Caki2 (cell line): ENCODE results near the gene KRTAP23-1. TPM values are rescaled to one million over a fixed set of nuclear protein-coding genes. Genes with fewer than 3 reads are reported as not detected.
A peak's percentile ranks its signal among the peaks of the same experiment; 100 is the strongest.

Experiments
- DNase-seq: peaks from one replicate; pipeline ENCODE4 v3.0.0-alpha.2; 2015; ENCODE audit warnings: low read depth
- in situ Hi-C: cut with HindIII; loops from 2 replicates; pipeline ENCODE4 v1.10.0; 2016; ENCODE audit warnings: low sequenced_read_pairs, low pct_unique_long_range_greater_than_20kb, mixed read lengths
- total RNA-seq: library from RNA; depleted of rRNA; stranded (reverse); fragments of >200 nt; shearing (Covaris generic); gene quantifications from 2 replicates; pipeline ENCODE4 v1.2.3, GENCODE V29; 2014; ENCODE audit warnings: low replicate concordance; rRNA removed

The KRTAP23-1 gene, protein sequence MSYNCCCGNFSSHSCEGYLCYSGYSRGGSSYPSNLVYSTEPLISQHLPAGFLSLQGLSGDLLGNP
- not detected in 2 replicates for total RNA-seq

GRCh38 chr21:30348506-30348905, at the start of gene KRTAP23-1:
Gene KRTAP23-1 (minus strand): TSS chr21:30348606. CDS start chr21:30348606, 0 bp downstream.
- no peak for DNase-seq
- in situ Hi-C loops = no loop called here

DNA sequence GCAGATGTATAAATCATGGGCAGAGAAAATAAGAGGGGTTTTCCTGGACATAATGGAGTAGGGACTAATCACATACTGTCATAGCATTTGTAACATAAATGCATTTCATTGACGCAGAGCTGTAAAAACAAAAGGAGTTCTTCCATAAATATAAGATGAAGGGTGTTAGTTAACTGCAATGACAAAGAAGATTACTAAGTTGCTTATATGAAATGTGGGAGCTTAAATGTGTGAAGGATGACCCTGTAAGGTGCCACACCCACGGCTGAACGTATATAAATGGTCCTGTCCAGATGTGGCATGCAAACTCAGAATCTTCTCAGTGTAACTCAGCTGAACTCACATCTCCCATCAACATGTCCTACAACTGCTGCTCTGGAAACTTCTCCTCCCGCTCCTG, 47.3 kb upstream of the KRTAP23-1 start, which contains the start of gene KRTAP13-1:
KRTAP13-1 (plus strand) TSS at position 301 of the 400 bp plus-strand sequence; CDS start at position 357, 56 bp downstream.
- no peak for DNase-seq

DNA sequence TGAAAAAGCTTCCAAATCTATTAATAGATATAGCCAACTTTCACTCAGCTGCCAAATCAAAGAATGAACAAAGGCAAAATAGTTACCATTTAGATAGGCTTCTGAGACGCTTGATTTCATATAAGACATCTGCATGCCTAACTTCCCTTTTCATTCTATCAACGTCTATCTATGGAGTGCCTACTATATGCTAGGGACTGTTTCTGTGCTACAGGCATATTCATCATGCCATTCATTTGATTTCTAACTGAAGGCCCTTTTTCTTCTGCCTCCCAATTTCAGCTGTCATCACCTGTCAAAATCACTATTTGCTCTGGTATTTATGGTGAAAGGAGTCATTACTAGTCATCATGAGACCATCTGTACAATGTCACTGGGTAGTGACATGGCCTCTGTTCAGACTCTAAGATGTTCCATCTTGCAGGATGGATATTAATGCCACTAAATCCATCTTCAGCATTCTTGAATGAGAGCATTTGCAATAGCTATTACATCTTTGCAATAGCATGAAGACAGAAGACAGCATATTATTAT, 43.2 kb upstream of the KRTAP23-1 start:
- in situ Hi-C loops = no loop called here
- no peak for DNase-seq

More for the DNA sequence above, 47.3 kb upstream of the KRTAP23-1 start, which contains the start of gene KRTAP13-1:
- in situ Hi-C loops = no loop called here

DNA sequence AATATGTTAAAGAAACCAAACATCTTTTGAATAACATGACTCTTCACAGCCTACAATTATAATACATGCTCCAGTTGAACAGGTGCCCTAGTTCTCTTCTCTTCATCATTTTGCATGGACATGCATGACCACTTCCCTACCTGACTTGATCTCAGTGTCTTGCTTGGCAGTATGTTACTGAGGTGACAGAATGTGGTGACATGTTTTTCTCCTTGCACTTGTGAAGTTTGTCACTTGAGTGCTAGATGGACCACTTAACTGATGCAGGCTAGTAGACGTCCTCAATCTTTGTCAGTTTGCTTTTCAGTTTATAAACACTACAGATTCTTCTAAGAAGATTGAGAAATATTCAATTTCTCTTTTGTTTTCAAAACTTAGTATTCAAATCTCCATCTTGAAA, 33.8 kb upstream of the KRTAP23-1 start:
- in situ Hi-C loops = no loop called here
- no peak for DNase-seq

- in situ Hi-C loops = no loop called here
Observed at GRCh38 chr21:30372139-30372770, 23.8 kb upstream of the KRTAP23-1 start, which contains the start of gene KRTAP13-2. Gene KRTAP13-2 (minus strand): TSS chr21:30372271. CDS start chr21:30372213, 58 bp downstream.

GRCh38 chr21:30355906-30356305, 7.5 kb upstream of the KRTAP23-1 start:
- DNase-seq = no peak
- in situ Hi-C loops = no loop called here

More at GRCh38 chr21:30372139-30372770, 23.8 kb upstream of the KRTAP23-1 start, which contains the start of gene KRTAP13-2:
- no peak for DNase-seq

DNA sequence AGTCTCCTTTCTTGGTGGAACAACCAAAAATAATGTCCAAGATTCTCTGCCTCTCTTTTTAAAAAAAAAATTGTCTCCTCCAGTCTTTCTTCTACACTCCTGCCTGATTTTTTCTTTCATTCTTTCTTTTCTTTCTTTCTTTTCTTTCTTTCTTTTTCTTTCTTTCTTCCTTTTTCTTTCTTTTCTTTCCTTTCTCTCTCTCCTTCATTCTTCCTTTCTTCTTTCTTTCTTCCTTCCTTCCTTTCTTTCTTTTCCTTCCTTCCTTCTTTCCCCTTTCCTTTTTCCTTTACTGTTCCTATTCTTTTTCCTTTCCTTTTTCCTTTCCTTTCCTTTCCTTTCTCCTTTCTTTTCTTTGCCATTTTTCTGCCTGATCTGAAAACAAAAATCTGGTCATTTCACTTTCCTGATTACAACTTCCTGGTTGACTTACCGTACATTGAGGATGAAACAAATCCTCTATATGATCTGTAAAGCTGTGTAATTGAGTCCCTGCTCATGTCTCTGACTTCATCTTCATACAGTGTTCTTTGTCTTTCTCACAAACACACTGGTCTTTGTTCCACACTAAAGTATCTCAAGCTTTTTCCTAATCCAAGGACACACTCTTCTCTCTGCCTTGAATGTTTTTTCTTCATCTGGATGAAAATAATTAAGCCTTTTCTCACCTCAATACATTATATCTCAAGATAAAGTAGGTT, 6.1 kb upstream of the KRTAP23-1 start:
- DNase-seq = no peak
- in situ Hi-C loops = no loop called here

DNA sequence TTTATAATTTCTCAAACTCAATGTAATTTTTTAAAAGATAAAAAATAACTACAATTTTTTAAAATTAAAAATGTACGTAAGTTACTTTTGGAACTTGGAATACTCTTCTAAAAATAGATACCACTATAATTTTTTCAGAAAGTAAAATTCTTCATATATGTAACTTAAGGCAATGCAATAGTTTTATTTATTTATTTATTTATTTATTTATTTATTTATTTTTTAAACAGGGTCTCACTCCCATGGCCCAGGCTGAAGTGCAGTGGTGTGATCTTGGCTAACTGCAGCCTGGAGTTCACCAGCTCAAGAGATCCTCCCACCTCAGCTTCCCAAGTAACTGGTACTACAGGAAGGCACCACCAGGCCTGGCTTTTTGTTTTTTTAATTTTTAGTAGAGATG, 3.1 kb upstream of the KRTAP23-1 start:
- DNase-seq = no peak
- in situ Hi-C loops = no loop called here

GRCh38 chr21:30349572-30349971, 1.2 kb upstream of the KRTAP23-1 start:
- in situ Hi-C loops = no loop called here
- DNase-seq = no peak

DNA sequence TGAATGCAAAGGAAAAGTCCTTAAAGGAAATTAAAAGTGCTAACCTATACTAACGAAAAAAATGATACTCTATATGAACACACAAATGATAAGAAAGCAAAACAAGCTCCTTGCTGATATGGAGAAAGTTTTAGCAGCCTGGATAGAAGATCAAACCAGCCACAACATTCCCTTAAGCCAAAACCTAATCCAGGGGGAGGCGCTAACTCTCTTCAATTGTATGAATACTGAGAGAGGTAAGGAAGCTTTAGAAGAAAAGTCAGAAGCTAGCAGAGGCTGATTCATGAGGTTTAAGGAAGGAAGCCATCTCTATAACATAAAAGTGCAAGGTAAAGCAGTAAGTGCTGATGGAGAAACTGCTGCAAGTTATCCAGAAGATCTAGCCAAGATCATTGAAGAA, 3.4 kb downstream of the KRTAP23-1 start:
- DNase-seq = no peak
- in situ Hi-C loops = no loop called here

DNA sequence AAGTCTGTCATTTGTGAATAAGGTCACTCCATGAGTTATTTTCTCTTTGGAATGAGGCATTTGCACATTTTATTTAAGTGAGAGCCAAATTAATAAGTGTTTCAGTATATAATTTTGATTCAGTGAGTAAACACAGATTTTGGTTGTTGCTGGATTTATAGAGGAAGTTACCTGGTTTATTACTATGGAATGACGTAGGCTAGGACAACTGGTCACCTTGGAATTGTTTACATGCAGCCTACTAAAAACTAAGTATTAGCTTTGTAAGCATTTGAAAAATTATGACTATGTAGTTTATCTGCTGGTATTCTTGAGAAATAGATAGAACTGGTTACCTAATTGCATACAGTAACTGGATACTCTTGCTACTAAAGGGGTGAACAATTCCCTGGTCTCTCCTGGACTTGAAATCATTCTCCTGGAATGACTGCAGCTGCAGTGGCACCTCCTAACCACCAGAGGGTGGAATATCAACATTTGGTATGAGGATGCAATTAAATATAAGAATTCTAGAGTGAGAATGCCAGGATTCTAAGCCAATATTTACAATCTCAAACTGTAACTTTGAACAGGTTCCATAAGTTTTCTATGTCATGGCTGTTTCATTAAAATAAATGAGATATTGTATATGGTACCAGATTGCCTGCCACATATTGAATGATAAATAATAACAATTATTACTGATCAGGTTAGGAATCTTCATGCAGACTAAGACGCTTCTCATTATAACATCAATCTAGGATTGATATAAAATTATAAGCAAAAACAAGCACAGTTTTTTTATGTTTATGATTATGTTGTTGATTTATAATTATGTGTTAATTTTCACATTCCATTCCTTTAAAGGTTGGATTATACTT, 7.5 kb downstream of the KRTAP23-1 start:
- in situ Hi-C loops = no loop called here
- peak; percentile 25 for DNase-seq

DNA sequence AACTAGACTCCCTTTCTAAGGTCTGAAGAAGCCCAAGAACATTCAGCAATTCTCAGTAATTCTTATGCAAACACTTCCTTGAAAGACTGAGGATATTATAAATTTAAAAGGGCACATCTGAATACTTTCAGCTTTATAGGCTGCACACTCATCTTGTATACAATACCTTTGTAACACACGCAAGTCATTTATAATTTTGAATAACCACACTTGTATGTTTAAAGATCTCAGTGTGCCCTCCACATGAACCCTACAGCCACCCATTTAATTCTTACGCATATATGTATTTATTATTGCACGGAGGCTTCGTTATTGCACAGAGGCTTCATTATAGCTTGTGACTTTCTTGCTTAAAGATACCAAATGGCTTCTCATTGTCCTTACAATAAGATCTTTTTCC, 9.7 kb downstream of the KRTAP23-1 start:
- in situ Hi-C loops = no loop called here
- DNase-seq = no peak

- in situ Hi-C loops = no loop called here
- DNase-seq = peak; percentile 38
Observed at GRCh38 chr21:30337772-30338171, 10.6 kb downstream of the KRTAP23-1 start.

- no peak for DNase-seq
- in situ Hi-C loops = no loop called here
Observed at GRCh38 chr21:30337276-30337744, 11.1 kb downstream of the KRTAP23-1 start, which contains the start of gene KRTAP27-1. Gene KRTAP27-1 (minus strand): TSS chr21:30337694. CDS start chr21:30337668, 26 bp downstream.

GRCh38 chr21:30336596-30336995, 11.8 kb downstream of the KRTAP23-1 start:
- in situ Hi-C loops = no loop called here
- DNase-seq = no peak

DNA sequence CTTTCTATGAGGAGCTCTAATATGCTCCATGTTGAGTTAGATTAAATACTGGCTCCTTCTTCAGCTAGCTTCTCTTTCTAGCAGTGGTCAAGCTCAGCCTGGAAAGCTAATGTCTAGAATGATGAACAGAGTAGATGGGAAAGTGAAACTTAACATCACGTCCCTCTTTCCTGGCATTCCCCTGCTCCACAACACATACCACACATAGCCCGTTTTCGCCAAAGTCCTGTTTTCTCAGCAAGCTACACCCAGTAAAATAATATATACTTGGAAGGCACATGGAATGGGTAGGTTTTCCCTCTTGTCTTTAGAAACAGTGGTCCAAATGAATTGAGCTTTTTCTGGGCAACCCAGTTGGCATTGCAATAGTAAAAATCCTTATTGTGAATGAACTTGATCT, 14.7 kb downstream of the KRTAP23-1 start:
- DNase-seq = no peak
- in situ Hi-C loops = no loop called here

- no peak for DNase-seq
- in situ Hi-C loops = no loop called here
Observed at GRCh38 chr21:30332681-30333080, 15.7 kb downstream of the KRTAP23-1 start.
